Activated naive CD4-positive, alpha-beta T cell treated with anti-CD3 and anti-CD28 coated beads, Interleukin-2, amount 50 U/mL, for 16 hours (primary cell): Measurements from ENCODE around the gene NANOGP8.

Source experiments
- DNase-seq: peaks from one replicate; pipeline ENCODE4 v3.0.0-alpha.2; 2020

The NANOGP8 gene

DNA sequence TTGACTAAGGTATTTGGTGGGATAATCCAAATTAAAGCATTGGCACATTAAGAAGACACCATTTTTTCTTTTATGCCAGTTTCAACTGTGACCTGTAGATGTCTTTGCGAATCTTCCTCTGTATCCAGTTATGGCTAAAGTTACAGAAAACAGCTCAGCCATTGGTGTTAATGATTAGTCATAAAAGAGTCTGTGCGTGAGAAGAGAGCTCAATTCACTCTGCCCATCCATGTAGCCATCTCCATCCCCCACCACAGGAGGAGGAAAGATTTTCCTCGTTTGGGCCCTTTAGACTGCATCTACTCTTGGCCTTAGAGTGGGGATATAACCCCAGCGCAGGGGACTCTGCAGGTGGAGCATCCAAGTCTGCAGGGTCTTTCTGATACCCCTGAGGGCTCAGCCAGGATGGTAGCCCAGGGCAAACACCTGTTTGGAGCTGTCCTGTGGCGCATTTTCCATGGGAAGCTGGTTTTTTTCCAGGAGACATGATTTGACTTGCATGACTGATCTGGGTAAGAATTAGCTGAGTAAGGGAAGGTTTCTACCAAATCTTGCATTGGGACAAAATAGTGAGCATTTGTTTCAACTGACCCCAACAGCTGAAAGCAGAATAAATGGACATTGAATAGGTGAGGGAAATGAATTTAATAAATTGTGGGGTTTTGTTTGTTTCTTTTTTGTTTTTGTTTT lies 29.5 kb downstream of the NANOGP8 start:
- no peak for DNase-seq

DNA sequence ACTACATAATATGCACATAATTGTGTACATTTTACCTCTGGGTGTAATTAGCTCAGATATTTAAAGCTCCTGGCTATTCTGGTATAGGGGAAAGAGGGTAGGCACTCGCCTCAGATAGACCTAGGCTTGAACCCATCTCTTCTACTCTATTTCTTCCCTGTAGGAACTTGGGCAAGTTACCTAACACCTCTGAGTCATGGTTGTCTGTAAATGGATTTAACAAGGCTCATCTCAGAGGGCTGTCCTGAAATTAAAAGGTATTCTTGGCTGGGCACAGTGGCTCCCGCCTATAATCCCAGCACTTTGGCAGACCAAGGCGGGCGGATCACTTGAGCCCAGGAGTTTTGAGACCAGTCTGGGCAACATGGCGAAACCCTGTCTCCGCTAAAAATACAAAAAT lies 30.7 kb downstream of the NANOGP8 start:
- DNase-seq, result no peak

- no peak for DNase-seq
These were observed 37.1 kb downstream of the NANOGP8 start for GRCh38 chr15:35047996-35048395.

DNA sequence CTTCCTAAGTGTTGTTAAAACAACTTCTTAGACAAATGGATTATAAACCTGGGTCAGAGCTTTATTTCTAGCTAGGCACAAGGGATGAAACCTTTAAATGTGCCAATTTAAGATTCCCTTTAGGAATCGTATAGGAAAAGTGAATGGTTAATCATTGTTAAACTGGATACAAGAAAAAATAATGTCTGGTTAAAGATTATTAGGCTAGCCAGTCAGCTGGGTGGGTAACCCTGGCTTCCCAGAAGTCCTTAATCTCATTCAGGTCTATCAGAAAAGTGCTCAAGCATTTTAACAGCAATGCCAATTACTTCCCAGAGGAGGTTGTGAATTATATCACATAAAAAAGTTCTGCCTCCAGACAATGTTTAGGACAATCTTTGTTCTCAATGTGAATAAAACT lies 37.6 kb downstream of the NANOGP8 start:
- DNase-seq, result no peak

- no peak for DNase-seq
These were observed 41.6 kb downstream of the NANOGP8 start for GRCh38 chr15:35043373-35044095.

DNA sequence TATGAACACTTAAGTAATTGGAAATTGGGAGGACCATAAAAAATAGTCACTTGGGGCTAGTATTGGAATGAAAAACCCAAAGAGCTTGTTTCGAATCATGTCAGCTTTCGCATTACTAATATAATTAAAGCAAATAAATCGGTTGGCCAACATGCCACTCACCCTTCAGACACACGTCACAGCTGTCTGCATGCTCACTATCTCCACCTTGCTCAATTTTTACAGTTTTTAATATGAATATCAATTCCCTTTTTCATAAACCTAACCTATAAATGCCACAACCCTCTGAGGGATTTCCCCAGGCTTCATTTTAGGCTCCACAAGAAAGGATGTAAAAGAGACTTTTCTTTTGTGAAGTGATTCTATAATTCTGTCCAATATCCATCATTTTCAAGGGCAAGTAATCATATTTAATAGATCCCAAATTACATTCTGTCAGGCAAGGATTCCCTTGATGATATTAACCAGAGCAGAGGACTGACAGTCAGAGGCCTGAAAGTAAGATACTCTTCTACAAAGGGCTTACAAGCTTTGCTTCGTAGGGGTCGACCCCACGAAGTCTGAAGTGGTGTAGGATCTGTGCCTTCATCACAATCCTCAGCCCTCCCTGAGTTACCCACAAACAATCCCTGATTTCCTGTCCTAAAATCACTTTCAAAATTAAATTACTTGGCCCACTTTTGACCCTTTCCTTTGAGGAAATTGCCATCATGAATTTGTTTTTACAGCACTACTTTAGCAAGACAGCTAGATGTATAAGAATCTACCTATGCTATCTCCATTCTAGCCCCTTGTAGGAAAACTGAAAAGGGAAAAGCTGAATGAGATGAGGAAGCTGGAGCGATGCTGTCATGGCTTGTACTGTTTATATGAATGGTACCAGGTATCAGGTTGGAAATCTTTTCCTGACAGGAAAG lies 44.5 kb downstream of the NANOGP8 start:
- no peak for DNase-seq

- no peak for DNase-seq
These were observed 46.3 kb downstream of the NANOGP8 start for GRCh38 chr15:35038626-35039451.
